ENCODE measurements around the gene COG5.

Gene COG5

GRCh38 chr7:107210400-107210799, 353.3 kb downstream of the COG5 start:
- Histone ChIP-seq H3K9ac (ENCODE audit: low read length) (no peak overlapping the region), H3K4me3 (ENCODE audit: low read length) (no peak overlapping the region), H3K27ac (ENCODE audit: low read length) (no peak overlapping the region), H3K27me3 (ENCODE audit: control insufficient read depth, insufficient read depth, low read length) (no peaks in the 10 kb centered on the region), H3K4me1 (ENCODE audit: control insufficient read depth, low read depth, low read length) (no peaks in the 10 kb centered on the region), H3K36me3 (ENCODE audit: control insufficient read depth, low read depth, low read length) (peaks cover 9% of the 10 kb centered on the region), H3K9me3 (ENCODE audit: control insufficient read depth, low read depth, low read length) (no peaks in the 10 kb centered on the region)

- Histone ChIP-seq H3K27me3 (ENCODE audit: control insufficient read depth, insufficient read depth, low read length) (no peaks in the 10 kb centered on the region), H3K27ac (ENCODE audit: low read length) (no peak overlapping the region), H3K9ac (ENCODE audit: low read length) (no peak overlapping the region), H3K4me1 (ENCODE audit: control insufficient read depth, low read depth, low read length) (no peaks in the 10 kb centered on the region), H3K36me3 (ENCODE audit: control insufficient read depth, low read depth, low read length) (peaks cover 10% of the 10 kb centered on the region), H3K4me3 (ENCODE audit: low read length) (no peak overlapping the region), H3K9me3 (ENCODE audit: control insufficient read depth, low read depth, low read length) (no peaks in the 10 kb centered on the region)
Observed at GRCh38 chr7:107209565-107209964, 354.2 kb downstream of the COG5 start.

GRCh38 chr7:107208563-107208962, 355.2 kb downstream of the COG5 start:
- Histone ChIP-seq H3K9me3 (ENCODE audit: control insufficient read depth, low read depth, low read length) (no peaks in the 10 kb centered on the region), H3K27me3 (ENCODE audit: control insufficient read depth, insufficient read depth, low read length) (no peaks in the 10 kb centered on the region), H3K36me3 (ENCODE audit: control insufficient read depth, low read depth, low read length) (peaks cover 18% of the 10 kb centered on the region), H3K9ac (ENCODE audit: low read length) (no peak overlapping the region), H3K4me1 (ENCODE audit: control insufficient read depth, low read depth, low read length) (no peaks in the 10 kb centered on the region), H3K27ac (ENCODE audit: low read length) (no peak overlapping the region), H3K4me3 (ENCODE audit: low read length) (no peak overlapping the region)

- Histone ChIP-seq H3K27me3 (ENCODE audit: control insufficient read depth, insufficient read depth, low read length) (no peaks in the 10 kb centered on the region), H3K4me3 (ENCODE audit: low read length) (no peak overlapping the region), H3K27ac (ENCODE audit: low read length) (no peak overlapping the region), H3K36me3 (ENCODE audit: control insufficient read depth, low read depth, low read length) (peaks cover 18% of the 10 kb centered on the region), H3K9me3 (ENCODE audit: control insufficient read depth, low read depth, low read length) (no peaks in the 10 kb centered on the region), H3K9ac (ENCODE audit: low read length) (no peak overlapping the region), H3K4me1 (ENCODE audit: control insufficient read depth, low read depth, low read length) (no peaks in the 10 kb centered on the region)
Observed at GRCh38 chr7:107208024-107208521, 355.6 kb downstream of the COG5 start.

- Histone ChIP-seq H3K4me1 (ENCODE audit: control insufficient read depth, low read depth, low read length) (no peaks in the 10 kb centered on the region), H3K9me3 (ENCODE audit: control insufficient read depth, low read depth, low read length) (no peaks in the 10 kb centered on the region), H3K27me3 (ENCODE audit: control insufficient read depth, insufficient read depth, low read length) (no peaks in the 10 kb centered on the region), H3K9ac (ENCODE audit: low read length) (no peak overlapping the region), H3K36me3 (ENCODE audit: control insufficient read depth, low read depth, low read length) (peaks cover 19% of the 10 kb centered on the region), H3K4me3 (ENCODE audit: low read length) (no peak overlapping the region), H3K27ac (ENCODE audit: low read length) (no peak overlapping the region)
Observed at GRCh38 chr7:107207459-107207858, 356.3 kb downstream of the COG5 start.

GRCh38 chr7:107206706-107207105, 357.0 kb downstream of the COG5 start:
- H3K4me3 ChIP-seq (ENCODE audit: low read length): no peak overlapping the region
- H3K9me3 ChIP-seq (ENCODE audit: control insufficient read depth, low read depth, low read length): no peaks in the 10 kb centered on the region
- H3K4me1 ChIP-seq (ENCODE audit: control insufficient read depth, low read depth, low read length): no peaks in the 10 kb centered on the region
- no peak overlapping the region for H3K27ac ChIP-seq (ENCODE audit: low read length)
- H3K27me3 ChIP-seq (ENCODE audit: control insufficient read depth, insufficient read depth, low read length): no peaks in the 10 kb centered on the region
- H3K9ac ChIP-seq (ENCODE audit: low read length): no peak overlapping the region
- H3K36me3 ChIP-seq (ENCODE audit: control insufficient read depth, low read depth, low read length): peaks cover 25% of the 10 kb centered on the region

GRCh38 chr7:107206136-107206535, 357.6 kb downstream of the COG5 start:
- Histone ChIP-seq H3K4me1 (ENCODE audit: control insufficient read depth, low read depth, low read length) (no peaks in the 10 kb centered on the region), H3K4me3 (ENCODE audit: low read length) (no peak overlapping the region), H3K36me3 (ENCODE audit: control insufficient read depth, low read depth, low read length) (peaks cover 30% of the 10 kb centered on the region)

GRCh38 chr7:107203607-107204006, 360.1 kb downstream of the COG5 start:
- H3K9me3 ChIP-seq (ENCODE audit: control insufficient read depth, low read depth, low read length): no peaks in the 10 kb centered on the region
- H3K36me3 ChIP-seq (ENCODE audit: control insufficient read depth, low read depth, low read length): peaks cover 36% of the 10 kb centered on the region
- no peaks in the 10 kb centered on the region for H3K4me1 ChIP-seq (ENCODE audit: control insufficient read depth, low read depth, low read length)
- no peaks in the 10 kb centered on the region for H3K27me3 ChIP-seq (ENCODE audit: control insufficient read depth, insufficient read depth, low read length)
- H3K9ac ChIP-seq (ENCODE audit: low read length): no peak overlapping the region
- H3K4me3 ChIP-seq (ENCODE audit: low read length): no peak overlapping the region
- H3K27ac ChIP-seq (ENCODE audit: low read length): no peak overlapping the region

More at GRCh38 chr7:107206136-107206535, 357.6 kb downstream of the COG5 start:
- Histone ChIP-seq H3K27ac (ENCODE audit: low read length) (no peak overlapping the region), H3K27me3 (ENCODE audit: control insufficient read depth, insufficient read depth, low read length) (no peaks in the 10 kb centered on the region), H3K9me3 (ENCODE audit: control insufficient read depth, low read depth, low read length) (no peaks in the 10 kb centered on the region), H3K9ac (ENCODE audit: low read length) (no peak overlapping the region)

- Histone ChIP-seq H3K4me3 (ENCODE audit: low read length) (no peak overlapping the region), H3K9ac (ENCODE audit: low read length) (no peak overlapping the region), H3K4me1 (ENCODE audit: control insufficient read depth, low read depth, low read length) (no peaks in the 10 kb centered on the region), H3K36me3 (ENCODE audit: control insufficient read depth, low read depth, low read length) (peaks cover 52% of the 10 kb centered on the region), H3K9me3 (ENCODE audit: control insufficient read depth, low read depth, low read length) (no peaks in the 10 kb centered on the region), H3K27ac (ENCODE audit: low read length) (no peak overlapping the region), H3K27me3 (ENCODE audit: control insufficient read depth, insufficient read depth, low read length) (no peaks in the 10 kb centered on the region)
Observed at GRCh38 chr7:107201795-107202450, 361.8 kb downstream of the COG5 start.

- Histone ChIP-seq H3K9me3 (ENCODE audit: control insufficient read depth, low read depth, low read length) (no peaks in the 10 kb centered on the region), H3K36me3 (ENCODE audit: control insufficient read depth, low read depth, low read length) (peaks cover 51% of the 10 kb centered on the region), H3K9ac (ENCODE audit: low read length) (no peak overlapping the region), H3K27ac (ENCODE audit: low read length) (no peak overlapping the region), H3K4me1 (ENCODE audit: control insufficient read depth, low read depth, low read length) (no peaks in the 10 kb centered on the region), H3K27me3 (ENCODE audit: control insufficient read depth, insufficient read depth, low read length) (no peaks in the 10 kb centered on the region), H3K4me3 (ENCODE audit: low read length) (no peak overlapping the region)
Observed at GRCh38 chr7:107196834-107197610, 366.7 kb downstream of the COG5 start.

- Histone ChIP-seq H3K27me3 (ENCODE audit: control insufficient read depth, insufficient read depth, low read length) (no peaks in the 10 kb centered on the region), H3K36me3 (ENCODE audit: control insufficient read depth, low read depth, low read length) (peaks cover 58% of the 10 kb centered on the region)
Observed at GRCh38 chr7:107194052-107194451, 369.7 kb downstream of the COG5 start.

More at GRCh38 chr7:107194052-107194451, 369.7 kb downstream of the COG5 start:
- H3K4me3 ChIP-seq (ENCODE audit: low read length): no peak overlapping the region
- no peaks in the 10 kb centered on the region for H3K9me3 ChIP-seq (ENCODE audit: control insufficient read depth, low read depth, low read length)
- H3K27ac ChIP-seq (ENCODE audit: low read length): no peak overlapping the region
- no peak overlapping the region for H3K9ac ChIP-seq (ENCODE audit: low read length)
- no peaks in the 10 kb centered on the region for H3K4me1 ChIP-seq (ENCODE audit: control insufficient read depth, low read depth, low read length)
